ENCODE data around the gene COLEC11.

COLEC11 gene

DNA sequence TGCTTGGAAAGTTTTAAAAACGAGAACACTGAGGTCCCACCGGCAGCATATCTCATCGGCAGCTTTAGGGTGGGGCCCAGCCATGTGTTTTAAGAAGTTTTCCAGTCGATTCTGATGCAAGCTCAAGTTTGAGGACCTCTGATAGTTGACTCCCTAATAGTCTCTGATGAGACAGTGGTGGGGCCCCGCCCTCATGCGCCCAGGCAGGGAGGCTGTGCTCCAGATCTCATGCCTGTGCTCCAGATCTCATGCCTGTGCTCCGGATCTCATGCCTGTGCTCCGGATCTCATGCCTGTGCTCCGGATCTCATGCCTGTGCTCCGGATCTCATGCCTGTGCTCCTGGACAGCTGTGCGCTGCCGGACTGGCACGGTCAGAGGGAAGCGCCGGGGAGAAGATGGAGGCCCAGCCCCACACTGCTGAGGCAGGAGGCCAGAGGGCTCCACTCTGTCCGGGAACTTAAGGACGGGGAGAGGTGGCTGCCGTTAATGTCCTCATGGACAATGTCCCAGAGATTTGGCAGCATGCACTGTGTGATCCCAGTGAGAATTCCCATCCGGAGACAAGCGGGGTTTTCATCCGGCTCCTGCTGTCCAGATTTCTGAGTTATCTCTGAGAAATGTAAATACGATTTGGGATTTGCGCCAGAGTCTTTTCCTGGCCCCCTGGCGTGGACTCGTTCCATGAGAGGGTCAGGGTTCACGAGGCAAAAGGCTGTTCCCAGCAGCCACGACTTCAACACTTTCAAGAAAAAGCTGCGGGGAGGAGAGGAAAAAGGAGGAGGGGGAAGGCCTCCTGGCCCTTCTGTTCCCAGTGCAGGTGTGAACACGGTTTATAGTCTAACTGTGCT, 9.4 kb upstream of the COLEC11 start:
- DNase-seq: no peak

DNA sequence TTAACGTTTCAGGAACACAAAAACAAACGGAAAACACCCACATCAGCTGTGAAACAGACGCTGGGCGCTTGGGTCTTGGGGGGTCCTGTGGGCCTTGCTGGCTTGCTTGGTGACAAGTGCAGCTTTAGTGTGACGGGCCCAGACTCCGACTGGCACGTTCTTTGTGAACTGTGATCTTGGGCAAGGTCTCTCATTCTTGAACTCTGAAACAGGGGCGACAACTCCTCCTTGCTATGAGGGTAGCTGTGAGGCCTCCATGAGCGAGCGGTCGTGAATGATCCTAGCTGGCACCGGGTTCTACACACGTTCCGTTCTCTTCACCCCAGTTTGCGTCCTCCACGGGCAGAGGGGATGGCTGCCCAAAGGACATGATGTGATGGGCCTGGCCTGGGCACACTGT, 8.7 kb upstream of the COLEC11 start:
- no peak for DNase-seq

DNA sequence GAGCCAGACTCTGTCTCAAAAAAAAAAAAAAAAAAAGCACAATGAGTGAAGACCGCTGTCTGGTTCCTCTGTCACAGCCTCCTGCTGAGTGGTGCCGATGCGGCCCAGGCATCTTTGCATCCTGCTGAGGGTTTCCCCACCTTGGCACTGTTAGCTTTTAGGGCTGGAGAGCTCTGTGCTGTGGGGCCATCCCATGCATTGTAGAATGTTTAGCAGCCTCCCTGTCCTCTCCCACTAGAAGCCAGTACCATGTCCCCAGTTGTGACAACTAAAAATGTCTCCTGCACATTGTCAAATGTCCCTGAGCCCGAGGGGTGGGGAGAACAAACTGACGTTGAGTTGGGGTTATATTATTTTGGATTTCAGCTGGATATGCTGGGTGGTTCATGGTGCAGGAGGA, 7.9 kb upstream of the COLEC11 start:
- no peak for DNase-seq

DNA sequence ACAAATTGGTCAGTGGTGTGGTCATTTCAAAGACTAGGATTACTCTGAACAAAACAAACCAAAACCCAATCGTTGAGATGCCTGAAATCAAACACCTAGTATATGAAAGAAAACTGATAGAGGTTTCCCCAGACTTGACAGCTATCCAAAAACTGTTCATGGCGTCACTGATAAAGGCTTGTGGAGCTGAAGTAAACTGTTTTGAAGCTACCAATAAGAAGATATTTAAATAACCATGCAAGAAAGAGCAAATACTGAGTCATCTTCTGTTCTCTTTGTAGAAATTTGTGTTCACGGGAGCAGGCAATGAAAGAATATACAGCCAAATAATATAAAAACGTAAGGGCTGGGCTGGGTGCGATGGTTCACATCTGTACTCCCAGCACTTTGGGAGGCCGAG, 7.5 kb upstream of the COLEC11 start:
- no peak for DNase-seq

DNA sequence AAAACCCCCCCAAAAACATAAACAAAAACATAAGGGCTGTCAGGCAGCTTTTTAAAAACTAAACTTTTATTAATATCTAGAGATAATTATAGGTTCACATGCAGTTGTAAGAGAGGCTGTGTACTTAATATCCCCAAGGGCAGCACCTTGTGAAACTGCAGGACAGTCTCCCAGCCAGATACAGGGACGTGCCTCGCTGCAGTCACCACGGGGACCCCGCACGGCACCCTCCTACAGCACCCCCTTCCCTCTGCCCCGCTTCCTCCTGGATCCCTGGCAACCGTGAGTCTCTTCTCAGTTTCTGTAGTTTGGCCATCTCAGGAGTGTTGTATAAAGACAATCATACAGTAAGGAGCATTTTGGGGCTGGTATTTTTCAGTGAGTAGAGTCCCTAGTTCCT, 6.8 kb upstream of the COLEC11 start:
- DNase-seq: no peak

DNA sequence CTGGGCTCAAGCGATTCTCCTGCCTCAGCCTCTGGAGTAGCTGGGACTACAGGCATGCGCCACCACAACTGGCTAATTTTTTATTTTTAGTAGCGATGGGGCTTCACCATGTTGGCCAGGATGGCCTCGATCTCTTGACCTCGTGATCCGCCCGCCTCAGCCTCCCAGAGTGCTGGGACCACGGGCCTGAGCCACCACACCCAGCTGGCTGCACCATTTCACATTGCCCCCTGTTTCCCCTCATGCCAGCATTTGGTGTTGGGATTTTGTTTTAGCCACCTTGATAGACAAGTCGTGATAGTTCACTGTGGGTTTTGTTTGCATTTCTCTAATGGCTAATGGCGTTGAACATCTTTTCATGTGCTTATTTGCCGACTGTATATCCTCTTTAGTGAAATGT, 5.8 kb upstream of the COLEC11 start:
- no peak for DNase-seq

DNA sequence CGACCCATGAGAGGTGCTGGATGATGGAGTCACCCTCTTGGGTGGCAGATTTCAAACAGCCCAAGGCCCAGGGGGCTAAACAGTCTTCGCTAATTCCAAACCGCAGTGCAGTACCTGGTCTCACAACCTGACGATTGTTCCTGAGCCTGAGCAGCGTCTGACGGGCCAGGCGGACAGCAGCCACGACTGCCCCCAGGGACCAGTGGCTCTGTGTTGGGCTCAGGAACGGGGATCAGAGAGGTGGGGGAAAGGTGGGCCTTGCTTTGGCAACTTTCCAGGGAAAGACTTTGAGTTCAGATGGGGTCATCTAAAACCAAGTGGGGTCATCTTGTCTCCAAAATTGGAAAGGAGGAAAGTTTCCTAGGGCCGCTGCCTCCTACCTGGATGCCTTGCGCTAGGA, 492 bp downstream of the COLEC11 start:
- DNase-seq: no peak

DNA sequence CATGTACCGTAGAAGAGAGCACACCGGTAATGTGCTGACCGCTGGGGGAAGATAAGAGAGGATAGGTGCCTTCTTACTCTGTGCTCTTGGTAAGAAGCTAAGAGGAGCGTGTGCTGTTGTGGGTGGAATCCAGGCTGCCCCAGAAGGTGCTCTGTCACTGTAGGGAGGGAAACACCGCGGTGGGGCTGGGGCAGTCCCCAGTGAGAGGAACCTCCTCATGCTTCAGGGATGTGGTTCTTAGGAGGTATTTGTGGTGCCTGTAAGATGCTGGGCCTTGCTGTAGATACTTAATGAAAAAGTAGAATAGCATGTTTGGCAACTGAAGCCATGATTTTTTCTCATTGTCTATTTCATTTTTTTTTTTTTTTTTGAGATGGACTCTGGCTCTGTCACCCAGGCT, 1.1 kb downstream of the COLEC11 start:
- DNase-seq: no peak

DNA sequence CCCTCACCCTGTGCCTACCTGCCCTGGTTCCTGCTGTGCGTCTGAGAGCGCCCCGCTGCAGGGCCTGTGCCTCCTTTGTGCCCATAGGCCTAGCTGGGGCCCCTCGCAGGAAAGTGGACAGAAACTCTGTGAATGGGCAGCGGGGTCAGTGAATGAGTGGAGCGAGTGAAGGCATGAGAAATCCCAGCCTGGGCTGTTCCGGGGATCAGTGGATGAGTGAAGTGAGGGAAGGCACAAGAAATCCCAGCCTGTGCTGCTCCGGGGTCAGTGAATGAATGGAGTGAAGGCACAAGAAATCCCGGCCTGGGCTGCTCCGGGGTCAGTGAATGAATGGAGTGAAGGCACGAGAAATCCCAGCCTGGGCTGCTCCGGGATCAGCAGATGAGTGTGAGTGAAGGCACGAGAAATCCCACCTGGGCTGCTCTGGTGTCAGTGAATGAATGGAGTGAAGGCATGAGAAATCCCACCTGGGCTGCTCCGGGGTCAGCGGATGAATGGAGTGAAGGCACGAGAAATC, 2.0 kb downstream of the COLEC11 start:
- DNase-seq: no peak

DNA sequence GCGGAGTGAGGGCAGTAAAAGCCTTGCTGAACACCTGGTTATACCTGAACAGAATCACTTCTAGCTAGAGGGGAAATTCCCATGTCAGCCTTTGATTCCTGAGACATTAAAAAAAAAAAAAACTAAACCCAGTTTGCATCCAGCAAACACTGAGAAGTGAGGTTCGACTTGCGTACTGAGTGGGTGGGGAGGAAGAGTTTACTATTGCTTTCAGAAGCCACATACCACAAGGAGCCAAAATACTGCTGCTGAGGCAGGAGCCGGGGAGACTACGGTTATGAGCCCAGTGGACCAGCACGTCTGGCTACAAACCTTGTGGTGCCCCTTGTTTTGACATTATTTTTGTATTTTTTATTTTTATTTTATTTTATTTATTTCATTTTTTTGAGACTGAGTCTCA, 2.7 kb downstream of the COLEC11 start:
- no peak for DNase-seq

DNA sequence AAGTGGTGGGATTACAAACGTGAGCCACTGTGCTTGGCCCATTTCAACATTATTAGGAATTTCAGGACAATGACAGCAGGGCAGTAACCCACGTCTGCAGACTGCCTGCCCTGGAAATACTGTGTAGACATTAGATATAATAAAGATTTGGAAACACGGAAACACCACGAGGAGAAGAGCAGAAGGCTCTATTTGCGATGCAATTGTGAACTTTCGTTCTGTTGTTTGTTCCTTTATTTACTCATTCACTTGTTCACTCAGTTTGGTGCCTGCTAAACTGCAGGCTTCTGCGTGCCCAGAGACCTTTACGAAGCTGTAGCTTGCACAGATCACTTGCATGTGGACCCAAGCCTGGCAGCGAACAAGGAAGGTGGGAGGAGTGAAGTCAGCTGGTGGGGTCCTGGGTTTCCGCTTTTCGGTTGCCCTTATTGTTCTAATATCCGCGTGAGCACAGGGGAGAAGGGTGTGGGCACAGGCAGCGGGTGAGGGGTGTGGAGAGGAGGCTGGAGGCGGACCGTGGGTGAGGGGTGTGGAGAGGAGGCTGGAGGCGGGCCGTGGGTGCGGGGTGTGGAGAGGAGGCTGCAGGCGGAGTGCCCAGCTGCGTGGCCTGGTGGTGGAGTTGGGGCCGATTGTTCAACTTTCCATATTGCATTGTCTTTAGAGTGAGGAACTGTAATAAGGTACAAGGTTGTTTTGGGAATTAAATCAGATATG, 3.4 kb downstream of the COLEC11 start:
- DNase-seq: no peak

DNA sequence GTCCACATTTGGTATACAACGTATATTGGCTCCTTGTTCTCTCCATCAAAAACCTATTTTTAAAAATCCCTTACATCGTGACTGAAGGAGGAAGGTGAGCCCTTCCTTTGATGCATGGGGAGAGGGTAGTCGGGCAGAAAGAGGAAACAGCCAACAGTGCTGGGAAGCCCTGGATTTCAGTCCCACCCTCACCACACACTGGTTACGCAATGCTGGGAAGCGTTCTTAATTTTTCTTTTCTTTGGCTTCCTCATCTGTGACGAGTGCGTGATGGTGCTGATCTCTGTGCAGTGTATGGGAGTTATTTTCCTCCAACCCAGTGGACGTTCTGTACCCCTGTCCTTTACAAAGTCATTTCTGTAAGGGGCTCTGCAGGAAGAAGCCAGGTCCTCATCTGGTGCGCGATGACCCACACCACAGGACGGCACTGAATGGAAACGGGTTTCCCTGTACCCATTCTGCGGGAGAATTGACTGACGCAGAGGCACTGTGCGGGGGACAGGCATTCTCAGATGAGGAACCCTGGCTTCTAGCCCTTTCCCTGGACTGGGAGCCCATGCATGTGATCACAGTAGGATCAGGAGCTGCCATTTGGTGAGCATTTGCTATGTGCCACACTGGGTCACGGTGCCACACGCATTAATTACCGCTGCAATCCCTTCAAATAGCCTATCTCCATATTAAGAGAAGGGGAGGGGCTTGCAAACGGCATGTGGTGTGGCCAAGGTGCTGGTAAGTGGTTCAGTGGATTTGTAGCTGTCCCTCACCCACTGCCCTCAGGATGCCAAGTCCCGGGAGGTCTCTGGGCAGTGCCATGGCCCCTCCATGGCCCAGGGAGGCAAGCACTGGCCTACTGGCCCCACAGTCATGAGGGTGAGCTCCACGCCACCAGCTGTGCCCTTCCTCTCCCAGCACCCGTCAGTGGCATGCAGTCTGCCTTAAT, 4.3 kb downstream of the COLEC11 start:
- DNase-seq: no peak

DNA sequence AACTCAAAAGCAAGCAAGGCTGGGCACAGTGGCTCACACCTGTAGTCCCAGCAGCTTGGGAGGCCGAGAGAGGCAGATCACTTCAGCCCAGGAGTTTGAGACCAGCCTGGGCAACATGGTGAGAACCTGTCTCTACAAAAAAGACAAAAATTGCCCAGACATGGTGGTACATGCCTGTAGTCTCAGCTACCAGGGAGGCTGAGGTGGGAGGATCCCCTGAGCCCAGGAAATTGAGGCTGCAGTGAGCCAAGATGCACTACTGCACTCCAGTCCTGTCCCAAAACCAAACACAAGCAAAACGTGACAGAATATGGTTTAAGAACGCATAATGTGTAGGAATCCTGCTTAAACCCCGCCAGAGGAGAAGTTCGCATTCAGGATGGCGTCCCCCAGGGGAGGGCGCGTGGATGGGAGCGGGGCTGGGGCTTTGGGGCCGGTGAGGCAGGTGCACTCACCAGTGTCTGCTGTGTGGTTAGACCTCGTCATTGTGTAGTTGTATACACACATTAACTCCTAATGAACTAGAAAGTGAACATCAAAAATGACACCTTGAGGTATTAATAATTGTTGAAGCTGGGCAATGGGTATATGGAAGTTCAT, 5.4 kb downstream of the COLEC11 start:
- no peak for DNase-seq

DNA sequence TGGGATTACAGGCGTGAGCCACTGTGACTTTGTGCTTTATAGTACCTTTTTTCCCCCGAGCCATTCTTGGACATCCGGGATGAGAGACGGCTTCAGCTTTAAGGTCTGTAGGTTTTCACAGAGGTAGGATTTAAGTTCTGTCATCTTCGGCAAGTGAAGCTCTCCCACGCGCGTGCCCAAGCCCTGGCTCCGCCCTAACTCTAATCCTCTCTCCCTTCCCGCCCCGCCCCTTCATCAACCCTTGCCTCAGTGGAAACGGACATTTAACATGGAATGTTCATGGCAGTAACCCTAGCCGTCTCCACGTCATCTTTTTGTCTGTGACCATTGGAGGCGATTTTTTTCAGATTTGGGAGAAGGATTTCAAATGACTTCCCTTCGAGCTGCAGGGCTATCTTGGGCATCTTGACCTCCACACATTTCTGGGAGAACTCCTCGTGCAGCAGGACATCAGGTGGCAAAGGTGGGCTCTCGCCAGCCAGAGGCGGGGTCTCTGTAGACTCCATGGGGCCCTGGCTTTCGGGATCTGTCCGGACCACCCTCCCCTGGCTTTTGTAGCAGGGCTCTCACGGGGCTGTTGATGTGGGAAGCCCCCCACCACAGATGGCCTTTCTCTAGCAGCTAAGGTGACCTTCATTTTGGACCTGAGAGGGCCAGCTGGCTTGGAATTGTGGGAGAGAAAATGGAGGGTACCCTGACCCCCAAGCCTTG, 6.8 kb downstream of the COLEC11 start:
- no peak for DNase-seq

DNA sequence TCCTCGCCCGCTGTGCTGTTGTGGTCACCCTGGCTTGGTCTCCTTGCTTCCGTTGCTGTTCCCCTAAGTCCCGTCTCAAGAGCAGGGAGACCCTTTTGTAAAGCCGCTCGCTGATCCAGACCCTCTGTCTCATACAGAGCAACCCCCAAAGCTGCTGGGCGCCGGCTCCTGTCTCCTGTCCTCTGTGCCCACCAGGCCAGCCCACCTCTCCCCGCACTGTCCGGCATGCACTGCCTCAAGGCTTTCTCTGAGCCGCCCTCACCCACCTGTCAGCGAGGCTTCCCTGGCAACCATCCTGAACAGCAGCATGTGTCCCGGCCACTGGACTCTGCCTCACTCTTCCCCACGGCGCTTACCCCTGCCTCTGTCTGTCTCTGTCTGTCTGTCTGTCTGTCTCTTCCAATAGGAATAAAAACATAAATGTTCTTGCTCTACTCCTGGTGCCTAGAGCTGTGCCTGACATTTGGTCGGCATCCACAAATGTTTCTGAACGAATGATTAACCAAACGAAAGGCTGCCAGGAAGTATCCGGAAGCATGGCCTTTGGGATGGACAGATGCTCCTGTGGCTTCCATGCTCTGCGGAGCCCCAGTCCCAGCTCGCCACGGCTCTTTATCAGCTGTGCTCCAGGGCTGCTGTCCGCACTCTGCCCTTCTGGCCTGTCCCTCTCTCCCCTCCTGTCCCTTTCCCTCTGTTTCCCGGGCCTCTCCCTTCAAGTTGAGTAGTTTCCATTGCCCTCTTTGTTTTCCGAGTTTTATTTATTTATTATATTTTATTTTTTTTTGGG, 7.8 kb downstream of the COLEC11 start:
- no peak for DNase-seq

DNA sequence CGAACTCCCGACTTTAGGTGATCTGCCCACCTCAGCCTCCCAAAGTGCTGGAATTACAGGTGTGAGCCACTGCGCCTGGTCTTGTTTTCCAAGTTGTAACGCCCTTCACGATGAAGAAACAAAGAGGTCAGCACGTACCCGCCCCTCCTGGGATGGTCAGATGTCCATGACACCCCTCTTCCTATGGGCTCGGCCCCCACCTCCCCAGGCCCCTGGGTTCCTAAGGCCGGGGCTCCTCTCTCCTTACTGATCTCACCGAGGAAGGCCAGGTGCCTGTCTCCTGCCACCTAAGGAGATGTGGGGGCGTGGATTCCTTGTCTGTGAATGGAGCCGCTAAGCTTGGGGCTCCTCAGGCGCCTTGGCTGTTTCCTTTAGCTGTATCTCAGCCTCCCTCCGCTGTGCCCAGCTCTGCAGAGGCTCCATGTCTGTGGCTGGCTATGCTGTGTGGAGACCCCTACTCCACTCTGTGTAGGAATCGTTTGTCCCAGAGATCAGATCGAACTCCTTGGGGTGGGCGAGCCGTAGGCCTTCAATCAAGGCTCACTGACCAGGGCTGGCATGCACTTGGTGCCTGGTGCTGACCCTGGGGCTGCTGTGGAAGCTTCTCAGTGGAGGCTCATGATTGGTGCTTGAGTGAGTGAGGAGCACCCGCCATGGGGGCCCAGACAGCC, 8.8 kb downstream of the COLEC11 start:
- no peak for DNase-seq

DNA sequence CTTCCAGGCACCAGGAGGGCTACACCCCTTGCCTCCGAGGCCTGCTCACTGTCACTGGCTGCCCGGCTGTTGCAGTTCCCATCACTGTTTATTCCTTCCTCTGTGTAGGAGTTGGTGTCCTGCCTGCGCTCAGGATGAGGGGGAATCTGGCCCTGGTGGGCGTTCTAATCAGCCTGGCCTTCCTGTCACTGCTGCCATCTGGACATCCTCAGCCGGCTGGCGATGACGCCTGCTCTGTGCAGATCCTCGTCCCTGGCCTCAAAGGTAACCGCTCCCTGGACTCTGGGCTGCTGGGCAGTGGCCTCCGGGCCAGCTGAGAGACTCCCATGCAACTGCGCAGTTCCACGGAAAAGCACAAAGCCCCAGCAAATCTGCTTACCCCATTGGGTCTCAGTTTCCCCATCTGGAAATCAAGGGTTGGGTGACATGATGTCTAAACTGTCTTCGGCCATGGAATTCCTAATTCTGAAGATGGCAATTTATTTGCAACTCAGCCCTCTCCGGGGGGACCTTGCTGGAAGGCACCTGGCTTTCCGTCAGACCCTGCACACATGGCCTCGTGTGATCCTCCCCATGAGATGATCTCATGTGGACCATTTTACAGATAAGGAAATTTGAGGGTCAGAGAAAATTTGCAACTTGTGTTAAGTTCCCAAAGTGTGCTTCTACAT, 9.4 kb downstream of the COLEC11 start:
- DNase-seq: no peak

DNA sequence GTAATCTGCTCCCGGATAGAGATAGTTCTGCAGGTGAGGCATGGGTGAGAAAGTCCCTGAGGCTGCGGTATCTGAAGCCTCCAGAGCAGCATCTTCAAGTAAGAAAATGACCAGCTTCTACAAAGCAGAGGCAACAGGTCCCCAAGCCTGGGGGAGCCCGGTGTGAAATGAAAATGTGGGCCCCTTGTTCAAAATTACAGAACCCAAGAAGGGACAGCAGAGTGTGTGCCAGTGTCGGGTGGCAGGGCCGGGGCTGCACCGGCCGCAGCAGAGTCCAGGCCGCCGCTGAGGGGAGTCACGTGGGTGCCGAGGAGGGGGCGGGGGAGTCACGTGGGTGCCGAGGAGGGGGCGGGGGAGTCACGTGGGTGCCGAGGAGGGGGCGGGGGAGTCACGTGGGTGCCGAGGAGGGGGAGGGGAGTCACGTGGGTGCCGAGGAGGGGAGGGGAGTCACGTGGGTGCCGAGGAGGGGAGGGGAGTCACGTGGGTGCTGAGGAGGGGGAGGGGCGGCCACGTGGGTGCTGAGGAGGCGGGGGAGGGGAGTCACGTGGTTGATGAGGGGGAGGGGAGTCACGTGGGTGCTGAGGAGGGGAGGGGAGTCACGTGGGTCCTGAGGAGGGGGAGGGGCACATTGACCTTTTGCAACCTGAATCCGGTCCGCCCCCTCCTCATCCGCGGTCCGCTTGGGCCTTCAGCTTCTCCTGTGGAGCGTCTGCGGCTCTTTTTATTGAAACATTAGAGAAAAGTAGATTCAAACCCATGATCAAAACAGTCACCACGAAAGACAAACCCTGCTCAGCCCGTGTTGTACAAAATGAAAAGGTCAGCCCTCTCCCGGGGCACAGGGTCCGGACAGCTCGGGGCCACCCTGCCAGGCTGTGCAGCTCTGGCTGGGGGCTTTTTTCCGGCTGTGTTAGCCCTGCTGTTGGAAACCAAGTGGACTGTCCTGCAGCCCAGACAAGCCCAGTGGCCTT, 10.4 kb downstream of the COLEC11 start:
- peak; percentile 61 for DNase-seq

DNA sequence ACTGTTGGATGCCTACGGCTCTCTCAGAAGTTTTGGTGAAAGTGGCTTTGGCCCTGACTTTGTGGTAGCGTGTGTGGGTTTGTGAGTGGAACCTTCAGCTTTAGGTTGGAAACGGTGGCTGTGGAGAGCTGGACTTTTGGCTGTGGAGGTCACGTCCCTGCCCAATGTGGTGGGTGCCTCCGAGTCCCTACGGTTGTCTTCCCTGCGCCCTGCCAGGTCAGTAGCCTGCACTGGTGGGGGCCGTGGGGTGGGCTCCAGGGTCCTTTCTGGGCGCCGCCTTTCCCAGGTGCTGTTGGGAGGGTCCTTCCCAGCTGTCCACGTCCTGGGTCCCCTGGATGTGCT, 11.1 kb downstream of the COLEC11 start:
- no peak for DNase-seq

Data from NCI-H526 treated with DMSO at 0.1 percent for 48 hours (cell line).